Suprapubic skin (tissue), 3 donors: Measurements from ENCODE around the gene FANCL.

Experiments
- EP300 ChIP-seq: sonication (generic); formaldehyde crosslinking; IDR thresholded peaks from one replicate; pipeline ENCODE4 v1.6.1; 2017; ENCODE audit warnings: antibody characterized with exemption
- POLR2A ChIP-seq, 2 donors: fragments of 450-650 bp; IDR thresholded peaks; one replicate each; pipeline ENCODE4 v1.6.1; 2017; ENCODE audit warnings: antibody characterized with exemption in 2 of 2, mild to moderate bottlenecking in 2 of 2, moderate library complexity in 2 of 2
- TF ChIP-seq, protein P1 (sequence below), 2 donors: fragments of 200-600 bp in 1 of 2; fragments of 450-650 bp in 1 of 2; sonication (generic) in 1 of 2; IDR thresholded peaks; one replicate each; pipeline ENCODE4 v1.5.1; 2016 to 2019; ENCODE audit warnings: antibody characterized with exemption in 2 of 2, mild to moderate bottlenecking in 1 of 2, moderate library complexity in 1 of 2

DNA sequence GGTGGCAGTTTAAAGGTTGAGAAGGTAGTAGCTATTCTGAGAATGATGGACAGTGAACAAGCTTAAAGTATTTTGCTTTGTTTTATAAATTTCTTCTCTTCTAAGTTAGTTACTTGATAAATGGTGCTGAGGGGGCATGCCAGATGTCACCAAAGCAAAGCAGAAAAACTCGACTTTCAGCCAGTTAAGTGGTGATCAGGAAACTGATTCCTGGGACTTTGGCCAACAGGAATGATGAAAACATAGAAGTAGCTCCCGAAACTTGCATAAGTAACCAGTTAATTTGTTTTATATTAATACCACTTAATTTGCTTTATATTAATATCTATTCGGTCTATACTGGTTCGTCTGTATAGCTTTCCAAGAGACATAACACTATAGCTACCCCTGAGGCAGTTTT lies 82.6 kb downstream of the FANCL start:
- TF ChIP-seq POLR2A (IDR thresholded peaks at IDR 0.05) (no peak), EP300 (no peak)
- TF ChIP-seq, protein P1, sequence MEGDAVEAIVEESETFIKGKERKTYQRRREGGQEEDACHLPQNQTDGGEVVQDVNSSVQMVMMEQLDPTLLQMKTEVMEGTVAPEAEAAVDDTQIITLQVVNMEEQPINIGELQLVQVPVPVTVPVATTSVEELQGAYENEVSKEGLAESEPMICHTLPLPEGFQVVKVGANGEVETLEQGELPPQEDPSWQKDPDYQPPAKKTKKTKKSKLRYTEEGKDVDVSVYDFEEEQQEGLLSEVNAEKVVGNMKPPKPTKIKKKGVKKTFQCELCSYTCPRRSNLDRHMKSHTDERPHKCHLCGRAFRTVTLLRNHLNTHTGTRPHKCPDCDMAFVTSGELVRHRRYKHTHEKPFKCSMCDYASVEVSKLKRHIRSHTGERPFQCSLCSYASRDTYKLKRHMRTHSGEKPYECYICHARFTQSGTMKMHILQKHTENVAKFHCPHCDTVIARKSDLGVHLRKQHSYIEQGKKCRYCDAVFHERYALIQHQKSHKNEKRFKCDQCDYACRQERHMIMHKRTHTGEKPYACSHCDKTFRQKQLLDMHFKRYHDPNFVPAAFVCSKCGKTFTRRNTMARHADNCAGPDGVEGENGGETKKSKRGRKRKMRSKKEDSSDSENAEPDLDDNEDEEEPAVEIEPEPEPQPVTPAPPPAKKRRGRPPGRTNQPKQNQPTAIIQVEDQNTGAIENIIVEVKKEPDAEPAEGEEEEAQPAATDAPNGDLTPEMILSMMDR (IDR thresholded peaks at IDR 0.05) = no peak
